LNCaP clone FGC (cell line): Measurements from ENCODE around the gene CLEC16A.

Experiments
- DNase-seq: peaks from one replicate; pipeline ENCODE4 v3.0.0-alpha.2; 2011; ENCODE audit warnings: low read depth
- H3K4me3 ChIP-seq: 2 replicates; pipeline ENCODE4 v1.5.1; 2011; ENCODE audit warnings: mild to moderate bottlenecking, low read depth, low read length, control low read depth
- CTCF ChIP-seq: IDR thresholded peaks from 2 replicates; pipeline ENCODE4 v1.5.1; 2012; ENCODE audit warnings: mild to moderate bottlenecking; ENCODE audit not compliant: control insufficient read depth, insufficient read depth; ENCODE audit errors: extremely low read depth

The CLEC16A gene

GRCh38 chr16:11129378-11129781 lies 185.0 kb downstream of the CLEC16A start:
- no peak overlapping the region for H3K4me3 ChIP-seq
- TF ChIP-seq CTCF, result no peak
- no peak for DNase-seq

GRCh38 chr16:11130978-11131665 lies 186.8 kb downstream of the CLEC16A start:
- no peak overlapping the region for H3K4me3 ChIP-seq
- no peak for TF ChIP-seq CTCF
- no peak for DNase-seq

- no peak overlapping the region for H3K4me3 ChIP-seq
- TF ChIP-seq CTCF, result no peak
- no peak for DNase-seq
Measured at GRCh38 chr16:11131706-11132105, 187.3 kb downstream of the CLEC16A start.

- H3K4me3 ChIP-seq, result no peak overlapping the region
- TF ChIP-seq CTCF, result no peak
- DNase-seq, result peak; percentile 61
Measured at GRCh38 chr16:11133344-11133943, 189.1 kb downstream of the CLEC16A start.

GRCh38 chr16:11134722-11135463 lies 190.5 kb downstream of the CLEC16A start:
- H3K4me3 ChIP-seq, result no peak overlapping the region
- no peak for DNase-seq
- no peak for TF ChIP-seq CTCF

GRCh38 chr16:11135464-11135973 lies 191.2 kb downstream of the CLEC16A start:
- no peak for TF ChIP-seq CTCF
- DNase-seq, result no peak
- H3K4me3 ChIP-seq, result no peak overlapping the region
